Hippocampal formation (tissue), 2 donors: ENCODE data around the gene KCNH5.
A peak's percentile ranks its signal among the peaks of the same experiment; 100 is the strongest.

Experiments used
- DNase-seq, 2 donors: peaks; one replicate each; lab custom pipeline; 2025; lab: John Stamatoyannopoulos, UW

The KCNH5 gene, protein sequence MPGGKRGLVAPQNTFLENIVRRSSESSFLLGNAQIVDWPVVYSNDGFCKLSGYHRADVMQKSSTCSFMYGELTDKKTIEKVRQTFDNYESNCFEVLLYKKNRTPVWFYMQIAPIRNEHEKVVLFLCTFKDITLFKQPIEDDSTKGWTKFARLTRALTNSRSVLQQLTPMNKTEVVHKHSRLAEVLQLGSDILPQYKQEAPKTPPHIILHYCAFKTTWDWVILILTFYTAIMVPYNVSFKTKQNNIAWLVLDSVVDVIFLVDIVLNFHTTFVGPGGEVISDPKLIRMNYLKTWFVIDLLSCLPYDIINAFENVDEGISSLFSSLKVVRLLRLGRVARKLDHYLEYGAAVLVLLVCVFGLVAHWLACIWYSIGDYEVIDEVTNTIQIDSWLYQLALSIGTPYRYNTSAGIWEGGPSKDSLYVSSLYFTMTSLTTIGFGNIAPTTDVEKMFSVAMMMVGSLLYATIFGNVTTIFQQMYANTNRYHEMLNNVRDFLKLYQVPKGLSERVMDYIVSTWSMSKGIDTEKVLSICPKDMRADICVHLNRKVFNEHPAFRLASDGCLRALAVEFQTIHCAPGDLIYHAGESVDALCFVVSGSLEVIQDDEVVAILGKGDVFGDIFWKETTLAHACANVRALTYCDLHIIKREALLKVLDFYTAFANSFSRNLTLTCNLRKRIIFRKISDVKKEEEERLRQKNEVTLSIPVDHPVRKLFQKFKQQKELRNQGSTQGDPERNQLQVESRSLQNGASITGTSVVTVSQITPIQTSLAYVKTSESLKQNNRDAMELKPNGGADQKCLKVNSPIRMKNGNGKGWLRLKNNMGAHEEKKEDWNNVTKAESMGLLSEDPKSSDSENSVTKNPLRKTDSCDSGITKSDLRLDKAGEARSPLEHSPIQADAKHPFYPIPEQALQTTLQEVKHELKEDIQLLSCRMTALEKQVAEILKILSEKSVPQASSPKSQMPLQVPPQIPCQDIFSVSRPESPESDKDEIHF

DNA sequence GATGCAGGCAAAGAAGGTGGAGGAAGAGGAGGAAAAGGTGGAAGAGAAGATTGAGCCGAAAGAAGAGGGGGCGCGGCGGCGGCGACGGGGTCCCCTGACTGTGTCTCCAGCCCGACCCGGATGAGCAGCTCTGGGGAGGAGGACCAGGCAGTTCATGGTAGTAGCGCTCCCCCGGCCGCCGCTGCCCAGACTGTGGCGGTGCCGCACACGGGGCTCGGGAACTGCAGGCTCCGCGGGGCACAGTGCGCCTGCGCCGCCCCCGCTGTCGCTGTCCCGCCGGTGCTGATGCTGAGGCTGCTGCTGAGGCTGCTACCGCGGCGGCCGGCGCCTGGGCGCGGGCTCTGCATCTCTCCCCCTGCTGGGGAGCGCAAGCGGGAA lies at the start of gene KCNH5:
KCNH5 (minus strand) TSS at position 225 of the 378 bp plus-strand sequence. CDS start 272 bp downstream, outside the sequence.
- DNase-seq = peak in 1 of 2 donors; percentile 25

DNA sequence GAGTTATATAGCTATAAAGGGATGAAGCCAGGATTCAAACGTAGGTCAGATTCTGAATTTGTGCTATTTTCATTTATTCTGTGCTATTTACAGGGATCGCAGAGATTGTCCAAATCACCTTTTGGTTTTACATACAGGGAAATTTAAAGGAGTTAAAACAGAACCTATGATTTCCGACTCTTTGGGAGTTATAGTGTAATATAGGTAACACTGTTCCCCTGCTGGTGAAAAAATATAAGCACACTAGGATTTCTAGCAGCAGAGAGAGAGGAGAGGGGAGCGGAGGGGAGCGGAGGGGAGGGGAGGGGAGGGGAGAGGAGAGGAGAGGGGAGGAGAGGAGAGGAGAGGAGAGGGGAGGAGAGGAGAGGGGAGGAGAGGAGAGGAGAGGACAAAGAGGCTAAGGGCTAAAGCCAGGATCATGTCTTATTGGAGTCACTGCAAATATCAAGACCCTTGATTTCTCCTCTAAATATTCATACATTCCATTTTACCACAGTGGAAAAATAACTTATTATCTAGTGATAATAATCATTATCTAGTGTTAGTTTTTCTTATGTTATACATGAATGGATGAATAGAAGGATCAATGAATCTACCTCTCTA lies 46.2 kb upstream of the KCNH5 start:
- DNase-seq = no peak

DNA sequence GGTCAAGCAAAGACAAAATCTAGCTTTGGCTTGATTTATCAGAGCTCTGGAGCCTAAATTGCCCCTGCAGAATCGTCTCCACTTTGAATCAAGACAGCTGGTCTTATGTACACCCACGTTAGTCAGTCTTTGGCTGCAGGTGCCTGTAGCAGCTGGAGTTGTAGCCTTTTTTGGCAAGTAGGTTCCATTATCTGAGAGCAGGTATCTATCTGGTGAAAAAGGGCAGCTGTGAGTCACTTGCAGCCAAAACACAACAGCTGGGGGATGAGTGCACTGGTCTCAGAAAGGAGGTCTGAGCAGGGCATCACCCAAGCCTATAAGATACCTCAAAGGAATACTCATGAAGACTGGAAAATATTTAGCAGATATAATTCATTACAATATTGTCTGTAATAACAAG lies 43.6 kb upstream of the KCNH5 start:
- DNase-seq = no peak

DNA sequence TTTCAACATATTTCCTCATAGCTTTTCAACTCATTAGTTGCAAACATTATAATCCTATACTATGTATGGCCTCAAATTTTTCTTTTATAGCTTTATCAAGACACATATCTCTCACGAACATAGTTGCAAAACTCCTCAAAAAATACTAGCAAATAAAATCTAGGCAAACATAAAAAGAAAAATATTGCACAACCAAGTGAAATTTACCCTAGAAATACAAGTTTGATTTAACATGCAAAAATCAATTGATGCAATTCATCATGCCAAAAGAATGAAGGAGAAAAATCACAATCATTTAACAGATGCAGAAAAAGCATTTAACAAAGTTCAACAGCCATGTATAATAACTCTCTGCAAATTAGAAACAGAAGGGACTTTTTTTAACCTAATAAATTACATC lies 33.3 kb upstream of the KCNH5 start:
- DNase-seq = no peak

DNA sequence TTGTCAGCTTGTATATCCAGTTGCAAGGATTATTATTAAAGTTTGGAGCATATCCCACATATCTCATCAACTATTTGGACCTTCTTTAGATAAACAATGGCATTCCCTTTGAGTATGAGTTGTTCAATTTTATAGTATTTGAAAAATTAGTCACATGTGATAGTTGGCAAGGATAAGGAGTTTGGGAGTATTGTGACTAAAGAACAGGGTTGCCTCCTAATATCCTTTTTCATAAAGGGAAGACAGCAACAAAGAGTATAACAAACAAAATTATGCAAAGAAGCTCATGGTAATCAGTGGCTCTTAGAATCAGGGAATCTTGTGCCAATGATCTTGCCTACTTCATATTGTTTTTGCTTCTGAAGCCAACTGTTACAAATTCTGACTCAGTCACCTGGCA lies 31.2 kb upstream of the KCNH5 start:
- DNase-seq = no peak

DNA sequence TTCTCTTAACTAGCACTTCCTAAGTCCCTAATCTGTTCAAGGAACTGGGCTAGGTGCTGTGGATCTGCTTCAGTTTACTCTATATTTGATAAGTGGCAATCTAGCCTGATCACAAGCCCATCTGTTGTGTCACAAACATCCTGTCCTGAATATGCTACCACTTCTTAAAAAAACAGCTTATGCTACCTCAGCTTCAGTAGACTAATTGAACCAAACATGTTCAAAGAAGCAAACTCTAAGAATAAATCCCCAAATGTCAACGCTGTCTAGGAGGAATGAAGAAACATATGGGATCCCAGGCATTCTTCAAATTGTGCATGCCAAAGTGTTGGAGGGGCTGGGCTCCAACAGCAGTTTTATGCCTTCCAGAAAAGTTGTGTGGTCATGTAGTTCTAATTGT lies 10.4 kb upstream of the KCNH5 start:
- peak in 1 of 2 donors; percentile 4 for DNase-seq

DNA sequence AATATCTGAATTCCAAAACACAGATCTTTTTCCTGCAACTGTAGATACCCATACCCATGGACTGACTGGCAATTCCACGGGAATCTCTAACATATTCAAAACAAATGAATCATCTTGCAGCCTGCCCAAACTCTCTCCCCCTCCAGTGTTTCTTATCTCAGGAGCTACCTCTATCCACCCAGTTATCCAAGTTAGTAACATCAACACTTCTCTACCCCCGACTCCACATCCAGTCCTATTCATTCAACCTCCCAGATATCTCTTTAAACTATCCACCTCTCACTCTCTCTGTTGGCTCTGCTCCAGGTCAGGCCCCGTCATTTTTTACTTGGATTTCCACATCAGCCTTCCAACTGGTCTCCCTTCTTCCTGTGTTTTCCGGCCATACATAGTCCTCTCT lies 6.7 kb upstream of the KCNH5 start:
- DNase-seq = no peak

DNA sequence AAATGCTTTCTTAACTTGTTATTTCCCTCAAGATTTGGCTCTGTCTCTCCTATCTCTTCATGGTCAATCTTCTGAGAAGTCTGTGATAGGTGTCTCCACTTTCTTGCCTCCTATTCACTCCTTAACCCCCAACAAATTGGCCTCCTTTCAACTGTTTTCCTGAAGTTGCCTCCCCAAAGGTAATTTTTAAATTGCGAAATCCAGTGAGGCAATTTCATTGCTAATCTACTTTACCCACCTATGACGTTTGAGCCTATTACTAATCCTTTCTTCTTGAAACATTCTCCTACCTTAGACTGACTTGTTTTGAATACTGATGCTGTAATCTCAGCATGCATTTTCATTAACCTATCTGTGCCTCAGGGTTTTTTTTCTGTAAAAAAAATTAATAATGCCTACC lies 6.0 kb upstream of the KCNH5 start:
- DNase-seq = no peak

DNA sequence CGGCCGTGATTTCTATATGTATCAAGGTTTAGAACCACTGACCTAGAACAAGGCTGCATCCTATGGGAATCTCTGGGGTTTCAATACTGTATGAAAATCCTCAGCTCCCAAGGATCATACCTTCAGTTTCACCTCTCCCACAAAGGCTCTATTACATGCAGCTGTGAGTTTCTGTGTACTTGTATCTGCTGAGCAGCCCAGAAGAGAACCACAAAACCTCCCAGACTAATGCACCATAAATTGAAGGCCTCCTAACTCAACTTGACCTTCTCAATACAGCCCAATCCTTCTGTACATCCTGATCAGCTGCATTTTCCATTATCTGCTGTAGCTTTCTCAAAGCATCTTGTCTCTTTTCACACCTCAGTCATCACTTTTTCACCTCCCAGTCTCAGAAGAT lies 5.4 kb upstream of the KCNH5 start:
- no peak for DNase-seq

DNA sequence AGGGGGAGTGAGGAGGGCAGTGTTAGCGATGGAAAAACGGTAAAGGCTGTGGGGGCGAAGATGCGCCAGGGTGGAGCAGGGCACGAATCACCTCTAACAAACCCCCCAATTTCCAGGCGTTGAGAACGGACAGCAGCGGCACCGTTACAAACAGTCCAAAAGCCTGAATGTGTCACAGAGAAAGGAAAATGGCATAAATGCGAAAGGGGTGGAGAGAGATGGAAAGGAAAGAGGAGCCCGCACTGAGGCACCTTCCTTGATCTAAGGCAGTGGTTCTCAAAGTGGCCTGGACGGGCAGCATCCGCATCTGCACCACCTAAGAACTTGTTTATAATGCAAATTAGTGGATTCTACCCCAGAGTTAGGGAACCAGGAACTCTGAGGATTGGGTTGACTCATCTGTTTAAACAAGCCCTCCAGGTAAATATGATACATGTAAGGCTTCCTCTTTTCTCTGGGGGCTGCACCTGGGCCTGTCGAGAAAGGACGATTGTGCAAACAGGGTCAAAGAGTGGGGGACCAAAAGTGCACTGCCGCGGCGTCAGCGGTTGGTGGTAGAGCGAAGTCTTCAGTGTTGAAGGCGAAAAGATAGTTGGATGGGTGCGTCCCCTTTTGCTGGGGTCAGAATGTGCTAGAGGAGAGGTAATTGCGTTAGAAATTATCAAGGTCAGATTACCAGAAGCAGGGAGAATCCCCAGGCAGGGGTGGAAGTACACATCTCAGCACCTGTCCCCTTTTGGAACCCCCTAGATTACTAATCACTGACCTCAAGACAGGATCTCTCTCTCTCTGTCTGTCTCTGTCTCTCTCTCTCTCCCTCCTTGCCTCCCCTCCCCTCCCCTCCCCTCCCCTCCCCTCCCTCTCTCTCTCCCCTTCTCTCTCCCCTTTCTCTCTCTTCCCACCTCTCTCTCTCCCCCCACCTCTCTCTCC lies 1.3 kb upstream of the KCNH5 start:
- no peak for DNase-seq

DNA sequence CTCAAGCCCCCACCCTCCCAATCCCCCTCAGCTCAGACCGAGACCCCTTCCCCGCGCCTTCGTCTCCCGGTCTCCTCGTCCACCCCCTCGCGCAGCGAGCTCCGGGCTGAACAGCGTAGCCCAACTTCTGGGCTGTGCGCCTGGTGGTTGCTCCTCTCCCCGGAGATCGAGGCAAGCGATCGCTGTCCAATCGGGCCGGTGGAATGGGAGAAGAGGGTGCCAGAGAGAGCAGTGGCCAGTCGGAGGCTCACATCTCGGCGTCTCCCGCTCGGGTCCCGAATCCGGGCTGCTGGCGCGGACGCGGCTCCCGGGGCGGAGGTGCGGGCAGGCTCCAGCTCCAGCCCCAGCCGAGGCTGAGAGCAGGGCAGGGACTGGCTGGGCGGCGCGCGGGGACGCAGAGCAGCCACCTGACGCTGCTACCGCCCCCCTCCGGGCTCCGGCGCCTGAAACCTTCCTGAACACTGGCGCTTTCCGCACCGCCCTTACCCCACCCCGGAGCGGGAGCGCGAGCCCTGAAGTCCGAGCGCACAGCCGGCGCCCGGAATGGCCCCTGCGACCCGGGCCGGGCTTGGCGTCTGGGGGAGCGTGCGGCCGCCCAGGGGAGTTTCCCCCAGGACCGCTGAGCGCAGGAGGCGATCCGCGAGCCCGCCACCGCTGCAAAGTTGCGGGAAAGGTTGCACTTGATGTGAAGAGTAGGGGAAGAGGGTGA lies 508 bp upstream of the KCNH5 start:
- peak in 1 of 2 donors; percentile 7 for DNase-seq

DNA sequence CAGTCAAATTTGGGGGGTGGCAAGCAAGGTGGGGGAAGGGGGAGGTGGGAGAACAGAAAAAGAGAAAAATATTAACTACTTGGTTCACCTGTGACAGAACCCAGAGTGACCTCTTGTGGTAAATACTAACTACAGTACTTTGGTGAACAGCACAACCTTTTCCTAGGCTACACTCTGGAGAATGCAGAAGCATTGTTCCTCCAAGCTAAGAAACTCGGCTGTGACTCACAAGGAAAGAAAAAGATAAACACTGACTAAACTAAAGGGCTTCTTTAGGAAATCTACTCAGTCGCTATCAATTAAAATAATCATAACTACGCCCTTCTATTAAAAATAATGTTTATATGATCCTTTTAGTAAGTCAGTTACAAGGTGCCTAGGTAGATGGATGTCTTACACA lies 5.4 kb downstream of the KCNH5 start:
- DNase-seq = peak in 1 of 2 donors; percentile 20

DNA sequence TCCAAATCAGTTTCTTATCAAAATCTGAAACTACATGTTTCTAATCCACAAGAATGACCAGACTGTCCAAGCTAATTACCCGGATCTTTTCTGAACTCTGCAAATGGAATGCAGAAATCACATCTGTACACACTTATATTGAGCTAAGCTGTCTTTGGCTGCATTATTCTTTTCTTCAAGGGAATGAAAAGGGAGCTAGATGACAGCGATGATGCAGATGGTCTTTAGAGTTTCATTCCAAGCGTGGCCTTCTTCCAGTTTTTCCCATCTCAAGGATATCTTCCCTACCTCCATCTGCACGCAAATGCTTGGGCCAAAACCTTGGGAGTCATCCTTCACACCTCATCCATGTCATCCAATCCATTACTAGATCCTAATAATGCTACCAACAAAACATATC lies 12.6 kb downstream of the KCNH5 start:
- DNase-seq = no peak

DNA sequence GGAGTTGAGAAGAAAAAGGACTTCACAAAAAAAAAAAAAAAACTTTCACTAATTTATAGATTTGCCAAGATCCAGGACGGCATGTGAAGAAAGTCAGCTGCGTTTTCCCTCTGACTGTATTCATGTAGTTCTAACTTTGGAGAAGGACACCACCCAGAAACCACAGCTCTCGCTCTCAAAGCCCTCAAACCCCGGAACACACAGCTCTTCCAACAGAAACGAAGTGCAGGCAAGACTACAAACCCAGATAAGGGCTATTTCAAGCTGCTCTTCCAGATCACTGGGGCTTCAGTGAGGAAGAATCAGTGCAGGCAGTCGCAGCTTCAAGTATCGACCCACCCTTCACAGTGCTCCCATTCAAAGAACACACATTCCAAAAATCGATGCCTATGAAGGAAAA lies 13.2 kb downstream of the KCNH5 start:
- no peak for DNase-seq

DNA sequence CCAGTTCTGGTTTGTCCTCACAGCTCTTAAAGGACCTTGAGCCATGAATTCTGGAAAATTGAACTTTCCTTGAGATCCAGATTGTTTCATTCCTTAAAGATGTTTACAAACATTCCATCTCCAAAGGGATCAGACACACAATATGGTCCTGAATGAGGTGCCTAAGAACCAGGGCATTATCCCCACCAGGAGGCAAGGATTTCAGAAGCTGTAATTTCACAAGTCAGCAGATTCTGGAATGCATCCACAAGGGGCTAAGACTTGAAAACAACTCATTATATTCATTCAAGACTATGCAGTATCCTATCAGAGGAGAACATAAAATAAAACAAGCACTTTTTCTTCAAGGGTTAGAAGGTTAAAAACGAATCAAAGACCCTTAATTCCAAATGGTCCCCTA lies 15.1 kb downstream of the KCNH5 start:
- no peak for DNase-seq

DNA sequence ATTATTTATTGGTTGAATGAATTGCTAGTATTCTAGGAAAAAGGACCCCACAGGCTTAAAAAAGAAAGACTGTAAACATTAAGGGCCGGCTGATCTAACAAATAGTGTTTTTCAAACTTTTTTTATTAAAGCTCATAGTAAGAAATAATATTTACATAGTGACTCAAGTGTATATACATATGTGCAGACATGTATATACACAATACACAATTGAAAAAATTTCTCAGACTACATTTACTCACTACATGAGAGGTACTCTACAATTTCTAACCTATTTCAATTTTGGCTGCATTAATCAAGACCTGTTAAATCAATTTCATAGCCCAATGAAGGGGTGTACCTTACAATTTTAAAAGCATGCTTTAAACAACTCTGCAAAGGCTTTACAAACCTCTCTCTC lies 17.5 kb downstream of the KCNH5 start:
- DNase-seq = no peak

DNA sequence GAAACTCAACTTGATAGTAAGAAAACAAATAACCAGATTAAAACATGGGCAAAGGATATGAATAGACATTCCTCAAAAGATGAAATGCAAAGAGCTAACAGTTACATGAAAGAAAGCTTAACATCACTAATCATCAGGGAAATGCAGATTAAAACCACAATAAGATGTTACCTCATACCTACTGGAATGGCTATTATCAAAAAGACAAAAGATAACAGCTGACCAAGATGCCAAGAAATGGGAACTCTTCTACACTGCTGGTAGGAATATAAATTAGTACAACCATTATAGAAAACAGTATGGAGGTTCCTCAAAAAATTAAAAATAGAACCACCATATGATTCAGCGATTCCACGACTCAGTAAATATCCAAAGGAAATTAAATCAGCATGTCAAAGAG lies 18.8 kb downstream of the KCNH5 start:
- no peak for DNase-seq

DNA sequence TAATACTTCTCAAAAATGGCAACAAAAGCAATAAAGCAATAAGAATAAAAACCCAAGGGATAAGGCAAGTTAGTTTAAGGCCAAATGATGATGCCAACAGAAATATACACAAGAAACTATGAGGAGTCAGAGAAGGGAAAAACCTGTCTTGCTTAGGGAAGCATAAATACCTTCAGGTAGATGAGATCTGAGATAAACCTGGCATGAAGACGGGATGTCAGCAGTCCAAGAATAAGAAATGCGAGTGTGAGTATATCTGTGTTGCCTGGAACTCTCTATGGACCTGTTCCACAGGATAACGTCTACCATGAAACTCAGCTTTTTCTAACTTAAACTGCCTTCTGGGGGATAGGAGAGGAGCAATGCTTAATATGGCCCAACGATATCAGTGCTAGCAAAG lies 30.6 kb downstream of the KCNH5 start:
- DNase-seq = no peak

DNA sequence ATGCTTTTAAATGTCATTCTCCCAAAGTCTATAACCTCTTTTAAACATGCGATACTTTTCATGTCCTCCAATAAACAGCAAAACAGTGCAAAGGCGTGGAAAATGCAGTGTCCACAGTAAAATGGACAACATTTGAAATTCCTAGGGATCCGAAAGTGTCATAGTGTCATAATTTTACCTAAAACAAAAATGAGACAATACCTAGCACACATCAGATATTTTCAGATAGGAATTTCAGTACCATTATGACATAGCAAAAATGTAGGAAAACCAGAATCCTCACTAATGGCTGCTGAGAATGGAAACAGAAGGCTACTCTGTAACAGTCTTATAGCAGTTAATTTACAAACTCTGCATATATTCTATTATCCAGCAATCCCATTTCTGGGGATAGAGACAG lies 33.1 kb downstream of the KCNH5 start:
- no peak for DNase-seq

DNA sequence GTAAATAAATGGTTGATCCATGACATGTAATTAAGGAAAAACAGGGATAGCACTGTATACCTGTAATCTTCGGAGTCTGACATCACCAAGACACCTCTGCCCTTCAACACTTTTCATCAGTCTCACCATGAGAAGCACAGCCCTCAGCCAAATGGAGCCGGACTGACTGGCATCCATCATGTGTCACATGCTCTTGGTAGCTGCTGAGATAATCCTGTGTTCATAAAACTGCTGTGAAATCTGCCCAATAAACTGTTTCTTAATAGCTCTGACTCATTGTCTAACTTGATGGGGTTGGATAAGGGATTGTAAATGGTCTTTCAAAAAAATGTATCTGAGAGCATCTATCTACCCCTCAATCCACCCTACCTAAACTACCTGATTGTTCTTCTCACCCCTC lies 33.6 kb downstream of the KCNH5 start:
- DNase-seq = no peak

DNA sequence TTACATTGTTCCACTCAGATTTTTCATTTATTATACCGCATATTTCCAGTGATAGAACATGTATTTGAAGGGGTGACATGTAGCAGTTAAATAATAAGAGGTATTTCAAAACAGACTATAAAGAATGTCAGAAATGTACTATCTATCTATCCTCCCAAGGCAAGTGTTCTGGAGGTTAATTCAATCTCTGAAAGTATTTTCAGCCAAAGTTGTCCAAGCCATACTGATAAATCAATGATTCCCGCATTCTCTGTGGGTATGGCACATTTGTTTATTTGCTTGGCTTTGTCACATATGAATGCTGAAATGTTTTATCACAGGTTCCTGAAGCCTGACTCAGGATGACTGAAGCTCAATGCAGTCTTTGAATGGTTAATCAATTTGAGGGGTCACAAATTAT lies 35.8 kb downstream of the KCNH5 start:
- no peak for DNase-seq
